Measurements from ENCODE around the gene COL9A3.

The COL9A3 gene

DNA sequence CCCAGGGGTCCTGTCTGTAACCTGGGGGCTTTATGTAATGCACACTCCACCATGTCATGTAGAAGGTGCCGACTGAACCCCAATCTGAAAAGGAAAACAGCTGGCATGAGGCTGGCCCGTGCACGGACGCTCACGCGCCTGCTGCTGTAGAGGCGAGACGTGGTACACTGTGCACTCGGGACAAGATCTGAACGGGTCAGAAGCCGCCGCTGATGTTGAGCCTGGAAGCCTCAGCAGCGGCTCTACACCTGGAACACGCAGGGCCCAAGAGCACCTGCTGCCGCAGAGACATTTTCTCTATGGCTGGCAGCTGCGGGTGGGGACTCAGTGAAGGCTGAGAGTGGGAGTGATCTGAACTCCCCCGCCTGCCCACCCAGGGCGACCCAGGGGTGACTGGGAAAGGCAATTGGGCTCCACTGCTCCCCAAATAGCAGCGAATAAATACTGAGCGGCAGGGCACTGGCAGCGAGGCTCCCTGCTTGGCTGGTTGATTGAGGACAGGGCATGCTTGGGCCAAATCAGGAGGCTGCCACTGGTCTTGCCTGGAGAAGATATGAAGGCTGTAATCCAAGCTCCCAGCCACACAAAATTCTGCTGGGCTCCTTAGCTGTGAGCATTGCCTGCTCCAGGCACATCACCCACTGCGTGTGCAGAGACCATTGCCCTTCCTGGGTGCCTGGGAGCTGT lies 14.7 kb upstream of the COL9A3 start:
- Histone ChIP-seq H3K36me3 (ENCODE audit: low read depth) (peaks cover 56% of the 10 kb centered on the region), H3K9me3 (ENCODE audit: severe bottlenecking) (no peaks in the 10 kb centered on the region), H3K4me1 (ENCODE audit: insufficient read depth, poor library complexity, severe bottlenecking) (peaks cover 14% of the 10 kb centered on the region), H3K27ac (ENCODE audit: poor library complexity, severe bottlenecking) (no peak overlapping the region), H3K27me3 (ENCODE audit: insufficient read depth, poor library complexity, severe bottlenecking) (no peaks in the 10 kb centered on the region), H3K4me3 (ENCODE audit: severe bottlenecking) (no peak overlapping the region)
- peak; percentile 83 for DNase-seq (ENCODE audit: low spot score)
- TF ChIP-seq, protein P1, sequence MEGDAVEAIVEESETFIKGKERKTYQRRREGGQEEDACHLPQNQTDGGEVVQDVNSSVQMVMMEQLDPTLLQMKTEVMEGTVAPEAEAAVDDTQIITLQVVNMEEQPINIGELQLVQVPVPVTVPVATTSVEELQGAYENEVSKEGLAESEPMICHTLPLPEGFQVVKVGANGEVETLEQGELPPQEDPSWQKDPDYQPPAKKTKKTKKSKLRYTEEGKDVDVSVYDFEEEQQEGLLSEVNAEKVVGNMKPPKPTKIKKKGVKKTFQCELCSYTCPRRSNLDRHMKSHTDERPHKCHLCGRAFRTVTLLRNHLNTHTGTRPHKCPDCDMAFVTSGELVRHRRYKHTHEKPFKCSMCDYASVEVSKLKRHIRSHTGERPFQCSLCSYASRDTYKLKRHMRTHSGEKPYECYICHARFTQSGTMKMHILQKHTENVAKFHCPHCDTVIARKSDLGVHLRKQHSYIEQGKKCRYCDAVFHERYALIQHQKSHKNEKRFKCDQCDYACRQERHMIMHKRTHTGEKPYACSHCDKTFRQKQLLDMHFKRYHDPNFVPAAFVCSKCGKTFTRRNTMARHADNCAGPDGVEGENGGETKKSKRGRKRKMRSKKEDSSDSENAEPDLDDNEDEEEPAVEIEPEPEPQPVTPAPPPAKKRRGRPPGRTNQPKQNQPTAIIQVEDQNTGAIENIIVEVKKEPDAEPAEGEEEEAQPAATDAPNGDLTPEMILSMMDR (IDR thresholded peaks at IDR 0.05; ENCODE audit: poor library complexity, severe bottlenecking): no peak
- peak; percentile 3; the same call in 2 of the 3 replicates for ATAC-seq (ENCODE audit: low read depth)

DNA sequence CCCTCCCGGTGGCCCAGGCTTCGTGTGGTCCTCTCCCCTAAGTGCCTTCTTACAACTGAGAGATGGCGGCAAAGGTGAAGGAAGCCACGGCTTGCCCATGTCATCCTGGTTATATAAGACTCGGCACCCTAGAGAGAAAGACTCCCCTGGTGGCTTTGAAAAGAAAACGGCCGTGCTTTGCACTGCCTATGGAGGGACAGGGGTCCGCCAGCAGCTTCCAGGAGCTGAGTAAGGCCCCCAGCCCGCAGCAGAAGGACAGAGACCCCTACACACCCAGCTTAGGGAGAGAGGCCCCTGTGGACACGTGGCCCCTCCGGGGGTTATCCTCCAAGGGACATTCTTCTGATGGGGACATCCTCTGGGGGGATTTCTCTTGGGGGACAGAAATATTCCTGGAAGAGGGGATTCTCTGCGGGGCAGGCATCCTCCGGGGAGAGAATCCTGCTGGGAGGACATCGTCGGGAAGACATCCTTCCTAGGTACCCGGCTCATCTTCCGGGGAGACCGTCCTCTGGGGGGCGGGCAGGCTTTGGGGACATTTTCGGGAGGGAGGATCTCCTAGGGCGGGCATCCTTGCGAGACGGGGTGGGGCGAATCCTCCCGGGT lies 12.7 kb upstream of the COL9A3 start:
- Histone ChIP-seq H3K4me1 (ENCODE audit: insufficient read depth, poor library complexity, severe bottlenecking) (peaks cover 9% of the 10 kb centered on the region), H3K27me3 (ENCODE audit: insufficient read depth, poor library complexity, severe bottlenecking) (no peaks in the 10 kb centered on the region), H3K4me3 (ENCODE audit: severe bottlenecking) (peak overlapping the region; percentile 97), H3K27ac (ENCODE audit: poor library complexity, severe bottlenecking) (peak overlapping the region; percentile 60), H3K36me3 (ENCODE audit: low read depth) (peaks cover 56% of the 10 kb centered on the region), H3K9me3 (ENCODE audit: severe bottlenecking) (no peaks in the 10 kb centered on the region)
- DNase-seq (ENCODE audit: low spot score): no peak
- no peak for ATAC-seq (ENCODE audit: low read depth)
- TF ChIP-seq, protein P1 (IDR thresholded peaks at IDR 0.05; ENCODE audit: poor library complexity, severe bottlenecking): peak; percentile 25

DNA sequence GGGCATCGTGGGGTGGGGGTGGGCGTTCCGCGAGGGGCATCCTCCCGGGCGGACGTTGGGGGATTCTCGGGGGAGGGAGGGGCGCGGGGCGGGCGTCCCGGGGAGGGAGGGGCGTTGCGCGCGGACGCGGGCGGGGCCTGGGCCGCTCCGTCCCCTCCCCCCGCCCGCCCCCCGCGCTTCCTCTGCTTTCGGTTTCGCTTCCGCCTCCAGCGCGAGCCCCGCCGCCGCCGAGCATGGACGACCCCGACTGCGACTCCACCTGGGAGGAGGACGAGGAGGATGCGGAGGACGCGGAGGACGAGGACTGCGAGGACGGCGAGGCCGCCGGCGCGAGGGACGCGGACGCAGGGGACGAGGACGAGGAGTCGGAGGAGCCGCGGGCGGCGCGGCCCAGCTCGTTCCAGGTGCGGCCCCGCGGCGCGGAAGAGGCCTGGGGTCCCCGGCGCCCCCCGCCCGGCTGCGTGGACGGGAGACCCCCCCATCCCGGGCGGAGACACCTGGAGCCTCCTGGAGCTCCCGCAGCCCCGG lies 12.2 kb upstream of the COL9A3 start, which contains the start of gene OGFR:
TSS of gene OGFR (plus strand) at position 209 of the 528 bp plus-strand sequence. CDS start at position 234, 25 bp downstream.
- peaks cover 9% of the 10 kb centered on the region for H3K4me1 ChIP-seq (ENCODE audit: insufficient read depth, poor library complexity, severe bottlenecking)
- TF ChIP-seq, protein P1 (IDR thresholded peaks at IDR 0.05; ENCODE audit: poor library complexity, severe bottlenecking): peak; percentile 4
- H3K27ac ChIP-seq (ENCODE audit: poor library complexity, severe bottlenecking): peak within 1 kb of the TSS; percentile 60
- ATAC-seq (ENCODE audit: low read depth) (peak; percentile 19), DNase-seq (ENCODE audit: low spot score) (peak; percentile 89)
- H3K36me3 ChIP-seq (ENCODE audit: low read depth): peaks cover 56% of the 10 kb centered on the region
- H3K4me3 ChIP-seq (ENCODE audit: severe bottlenecking): peak within 1 kb of the TSS; percentile 97
- H3K27me3 ChIP-seq (ENCODE audit: insufficient read depth, poor library complexity, severe bottlenecking): no peaks in the 10 kb centered on the region
- no peaks in the 10 kb centered on the region for H3K9me3 ChIP-seq (ENCODE audit: severe bottlenecking)

DNA sequence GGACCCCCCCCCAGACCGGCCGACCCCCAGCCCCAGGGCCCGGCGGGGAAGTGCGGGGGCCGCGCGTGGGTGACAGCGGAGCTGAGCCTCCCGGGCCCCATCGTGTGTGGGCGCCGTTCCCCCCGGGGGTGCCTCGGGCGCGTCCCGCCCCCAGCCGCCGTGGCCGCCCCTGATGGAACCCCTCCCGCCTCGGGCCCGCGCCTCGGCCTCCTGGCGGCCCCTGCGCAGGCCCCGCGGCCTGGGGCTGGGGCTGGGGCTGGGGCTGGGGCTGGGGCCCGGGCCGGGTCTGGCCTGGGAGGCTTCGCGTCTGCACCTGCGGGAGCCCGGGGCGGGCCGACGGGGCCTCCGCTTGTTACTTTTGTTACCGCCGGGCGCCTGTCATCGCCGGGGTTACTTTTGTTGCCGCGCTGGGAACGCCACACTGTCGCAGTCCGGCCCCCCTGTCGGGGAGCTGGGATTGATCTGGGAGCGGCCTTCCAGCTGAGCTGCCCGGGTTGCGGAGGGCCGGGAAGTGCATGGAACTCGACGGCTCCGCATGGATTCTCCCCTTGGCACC lies 11.6 kb upstream of the COL9A3 start:
- H3K4me1 ChIP-seq (ENCODE audit: insufficient read depth, poor library complexity, severe bottlenecking): peaks cover 9% of the 10 kb centered on the region
- H3K9me3 ChIP-seq (ENCODE audit: severe bottlenecking): no peaks in the 10 kb centered on the region
- peak overlapping the region; percentile 60 for H3K27ac ChIP-seq (ENCODE audit: poor library complexity, severe bottlenecking)
- H3K27me3 ChIP-seq (ENCODE audit: insufficient read depth, poor library complexity, severe bottlenecking): no peaks in the 10 kb centered on the region
- TF ChIP-seq, protein P1 (IDR thresholded peaks at IDR 0.05; ENCODE audit: poor library complexity, severe bottlenecking): peak; percentile 6
- ATAC-seq (ENCODE audit: low read depth): peak; percentile 33
- DNase-seq (ENCODE audit: low spot score): no peak
- peaks cover 56% of the 10 kb centered on the region for H3K36me3 ChIP-seq (ENCODE audit: low read depth)
- peak overlapping the region; percentile 97 for H3K4me3 ChIP-seq (ENCODE audit: severe bottlenecking)

Data from RWPE2 (cell line).